OCI-LY1 (cell line): ENCODE results near the gene KRT75.

Source experiments
- H2AFZ ChIP-seq: fragments of 200-600 bp; sonication (generic), shearing (Covaris generic); 2 replicates; pipeline ENCODE4 v1.6.0; 2014; ENCODE audit warnings: antibody characterized with exemption, mild to moderate bottlenecking, low read length
- H3F3A ChIP-seq: fragments of 200-600 bp; sonication (generic), shearing (Covaris generic); 2 replicates; pipeline ENCODE4 v1.6.0; 2014; ENCODE audit warnings: mild to moderate bottlenecking, antibody characterized with exemption, low read length, moderate library complexity; ENCODE audit not compliant: insufficient read depth
- H3K27ac ChIP-seq: fragments of 200-600 bp; sonication (generic); 2 replicates; pipeline ENCODE4 v1.5.1; 2014; ENCODE audit warnings: low read length, mixed run types, mild to moderate bottlenecking, low read depth; ENCODE audit not compliant: poor library complexity, severe bottlenecking
- H3K27me3 ChIP-seq: fragments of 200-600 bp; sonication (generic); 2 replicates; pipeline ENCODE4 v1.6.0; 2014; ENCODE audit warnings: antibody characterized with exemption, mild to moderate bottlenecking, low read length, moderate library complexity; ENCODE audit not compliant: insufficient read depth
- H3K36me3 ChIP-seq: fragments of 200-600 bp; sonication (generic); 2 replicates; pipeline ENCODE4 v1.6.1; 2014; ENCODE audit warnings: mild to moderate bottlenecking, antibody characterized with exemption, low read length, moderate library complexity, mixed read lengths; ENCODE audit not compliant: insufficient read depth
- H3K4me1 ChIP-seq: fragments of 200-600 bp; sonication (generic); 2 replicates; pipeline ENCODE4 v1.5.1; 2014; ENCODE audit warnings: mild to moderate bottlenecking, low read length, moderate library complexity; ENCODE audit not compliant: insufficient read depth, severe bottlenecking
- H3K4me2 ChIP-seq: fragments of 200-600 bp; sonication (generic), shearing (Covaris generic); 2 replicates; pipeline ENCODE4 v1.6.1; 2014; ENCODE audit warnings: low read length
- H3K4me3 ChIP-seq: fragments of 200-600 bp; sonication (generic); 2 replicates; pipeline ENCODE4 v1.5.1; 2014; ENCODE audit warnings: low read length, low read depth, mild to moderate bottlenecking, mixed read lengths; ENCODE audit not compliant: poor library complexity, severe bottlenecking
- H3K79me2 ChIP-seq: fragments of 200-600 bp; shearing (Covaris generic); 2 replicates; pipeline ENCODE4 v1.6.1; 2016; ENCODE audit warnings: mixed run types, low read length, mixed read lengths; ENCODE audit not compliant: insufficient read depth
- H3K9ac ChIP-seq: fragments of 200-600 bp; sonication (generic), shearing (Covaris generic); 2 replicates; pipeline ENCODE4 v1.6.1; 2014; ENCODE audit warnings: mild to moderate bottlenecking, low read length, mixed read lengths
- H3K9me2 ChIP-seq: fragments of 200-600 bp; sonication (generic), shearing (Covaris generic); 2 replicates; pipeline ENCODE4 v1.6.1; 2014; ENCODE audit warnings: low read depth, mild to moderate bottlenecking, low read length, mixed read lengths
- H3K9me3 ChIP-seq: fragments of 200-600 bp; shearing (Covaris generic); 2 replicates; pipeline ENCODE4 v1.6.1; 2014; ENCODE audit warnings: low read length, mixed read lengths
- H4K20me1 ChIP-seq: fragments of 200-600 bp; sonication (generic), shearing (Covaris generic); 2 replicates; pipeline ENCODE4 v1.6.0; 2016; ENCODE audit warnings: mild to moderate bottlenecking, low read length; ENCODE audit not compliant: insufficient read depth
- CTCF ChIP-seq: fragments of 200-600 bp; sonication (generic), shearing (Covaris generic); IDR thresholded peaks from 2 replicates; pipeline ENCODE4 v1.5.1; 2017; ENCODE audit warnings: mild to moderate bottlenecking, antibody characterized with exemption, low read length, moderate library complexity, mixed read lengths
- EZH2 ChIP-seq: fragments of 200-600 bp; sonication (generic), shearing (Covaris generic); IDR thresholded peaks from 2 replicates; pipeline ENCODE4 v1.8.0; 2017; ENCODE audit warnings: borderline replicate concordance, mixed run types, mild to moderate bottlenecking, antibody characterized with exemption, low read length, moderate library complexity, mixed read lengths

Gene KRT75

DNA sequence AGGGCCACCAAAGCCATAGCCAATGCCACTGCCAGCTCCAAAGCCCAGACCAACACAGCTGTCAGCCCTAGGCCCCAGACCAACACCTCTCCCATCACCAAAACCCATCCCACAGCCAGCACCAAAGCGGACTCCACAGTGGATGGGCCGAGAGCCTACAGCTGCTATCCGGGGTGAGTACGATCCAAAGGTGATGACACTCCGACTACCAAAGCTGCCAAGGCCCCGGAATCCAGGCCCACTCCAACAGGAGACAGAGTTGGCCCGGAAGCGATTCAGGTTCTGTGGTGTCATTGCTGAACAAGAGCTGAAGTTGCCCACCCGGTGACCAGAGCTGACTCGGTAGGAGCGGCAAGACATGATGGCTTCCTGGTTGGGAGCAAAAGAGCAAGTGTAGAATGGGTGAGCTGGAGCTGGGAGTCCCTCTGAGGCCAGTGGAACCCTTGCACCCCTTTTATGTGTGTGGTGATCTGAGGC is 48.9 kb downstream of the KRT75 start, which contains the start of gene KRT84:
Gene KRT84 (minus strand): TSS at position 427 of the 477 bp plus-strand sequence. CDS start 67 bp downstream, at position 360.
- H3K4me2 ChIP-seq, result no peak within 1 kb of the TSS
- H3K36me3 ChIP-seq, result no peaks in the 10 kb centered on the region
- no peak for TF ChIP-seq EZH2
- no peaks in the 10 kb centered on the region for H4K20me1 ChIP-seq
- H2AFZ ChIP-seq, result no peak within 1 kb of the TSS
- no peak within 1 kb of the TSS for H3K4me3 ChIP-seq
- no peak within 1 kb of the TSS for H3K9ac ChIP-seq
- no peaks in the 10 kb centered on the region for H3K79me2 ChIP-seq
- H3K4me1 ChIP-seq, result no peaks in the 10 kb centered on the region
- H3F3A ChIP-seq, result no peaks in the 10 kb centered on the region
- no peaks in the 10 kb centered on the region for H3K9me3 ChIP-seq
- no peak within 1 kb of the TSS for H3K27ac ChIP-seq
- no peaks in the 10 kb centered on the region for H3K9me2 ChIP-seq
- peaks cover 6% of the 10 kb centered on the region; the same call in 1 of the 2 replicates for H3K27me3 ChIP-seq

- Histone ChIP-seq H3K9ac (no peak overlapping the region), H3K9me2 (no peaks in the 10 kb centered on the region), H3K4me2 (no peak overlapping the region)
Measured at GRCh38 chr12:52383331-52383730, 50.8 kb downstream of the KRT75 start.

DNA sequence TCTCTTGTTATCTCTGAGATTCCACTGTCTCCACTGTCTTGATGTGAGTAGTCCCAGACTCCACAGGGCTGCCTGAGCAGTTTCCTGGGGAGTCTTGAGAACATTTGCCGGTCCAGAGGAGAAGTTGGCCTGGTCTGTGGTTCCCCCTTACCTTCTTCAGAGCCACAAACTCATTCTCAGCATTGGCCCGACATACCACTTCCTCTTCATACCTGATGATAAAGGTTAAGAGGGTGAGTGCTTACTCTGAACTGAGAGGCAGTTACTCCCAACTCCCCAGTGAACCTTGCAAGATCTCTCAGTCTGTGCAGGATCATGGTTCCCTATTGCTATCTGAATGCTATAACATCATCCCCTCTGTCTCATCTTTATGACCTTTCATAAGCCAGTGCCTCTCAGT is 51.3 kb downstream of the KRT75 start:
- Histone ChIP-seq H3K79me2 (no peaks in the 10 kb centered on the region), H2AFZ (no peak overlapping the region), H3K36me3 (no peaks in the 10 kb centered on the region), H3K4me2 (no peak overlapping the region), H3K9me3 (no peaks in the 10 kb centered on the region), H3K27ac (no peak overlapping the region), H3K27me3 (peaks cover 6% of the 10 kb centered on the region; the same call in 1 of the 2 replicates), H3K9ac (no peak overlapping the region), H3F3A (no peaks in the 10 kb centered on the region), H3K9me2 (no peaks in the 10 kb centered on the region), H4K20me1 (no peaks in the 10 kb centered on the region), H3K4me3 (no peak overlapping the region), H3K4me1 (no peaks in the 10 kb centered on the region)
- no peak for TF ChIP-seq EZH2
- TF ChIP-seq CTCF, result no peak

More at GRCh38 chr12:52383331-52383730, 50.8 kb downstream of the KRT75 start:
- Histone ChIP-seq H3K9me3 (no peaks in the 10 kb centered on the region), H3K27me3 (peaks cover 6% of the 10 kb centered on the region; the same call in 1 of the 2 replicates), H3F3A (no peaks in the 10 kb centered on the region), H3K27ac (no peak overlapping the region), H3K4me1 (no peaks in the 10 kb centered on the region), H4K20me1 (no peaks in the 10 kb centered on the region), H3K79me2 (no peaks in the 10 kb centered on the region), H3K36me3 (no peaks in the 10 kb centered on the region), H2AFZ (no peak overlapping the region), H3K4me3 (no peak overlapping the region)
- TF ChIP-seq EZH2 (no peak), CTCF (no peak)

GRCh38 chr12:52381206-52381605 is 53.0 kb downstream of the KRT75 start:
- H3K9me2 ChIP-seq, result no peaks in the 10 kb centered on the region
- peaks cover 6% of the 10 kb centered on the region; the same call in 1 of the 2 replicates for H3K27me3 ChIP-seq
- no peak overlapping the region for H3K27ac ChIP-seq
- no peaks in the 10 kb centered on the region for H3K4me1 ChIP-seq
- no peak overlapping the region for H3K9ac ChIP-seq
- H3K4me3 ChIP-seq, result no peak overlapping the region
- TF ChIP-seq CTCF (no peak), EZH2 (no peak)
- H3F3A ChIP-seq, result no peaks in the 10 kb centered on the region
- H3K4me2 ChIP-seq, result no peak overlapping the region
- no peaks in the 10 kb centered on the region for H3K9me3 ChIP-seq
- H3K79me2 ChIP-seq, result no peaks in the 10 kb centered on the region
- no peak overlapping the region for H2AFZ ChIP-seq
- H4K20me1 ChIP-seq, result no peaks in the 10 kb centered on the region
- no peaks in the 10 kb centered on the region for H3K36me3 ChIP-seq
